ELR (cell line): ENCODE data around the gene POC1A.
"Not testable (repeated sequence)": the region's sequence is repeated elsewhere in the genome, so short reads cannot be mapped to it uniquely, and the experiment has no call there.

Experiments
- DNase-seq: peaks from one replicate; pipeline ENCODE4 v3.0.0-alpha.2; 2015; ENCODE audit warnings: low read depth

POC1A gene

DNA sequence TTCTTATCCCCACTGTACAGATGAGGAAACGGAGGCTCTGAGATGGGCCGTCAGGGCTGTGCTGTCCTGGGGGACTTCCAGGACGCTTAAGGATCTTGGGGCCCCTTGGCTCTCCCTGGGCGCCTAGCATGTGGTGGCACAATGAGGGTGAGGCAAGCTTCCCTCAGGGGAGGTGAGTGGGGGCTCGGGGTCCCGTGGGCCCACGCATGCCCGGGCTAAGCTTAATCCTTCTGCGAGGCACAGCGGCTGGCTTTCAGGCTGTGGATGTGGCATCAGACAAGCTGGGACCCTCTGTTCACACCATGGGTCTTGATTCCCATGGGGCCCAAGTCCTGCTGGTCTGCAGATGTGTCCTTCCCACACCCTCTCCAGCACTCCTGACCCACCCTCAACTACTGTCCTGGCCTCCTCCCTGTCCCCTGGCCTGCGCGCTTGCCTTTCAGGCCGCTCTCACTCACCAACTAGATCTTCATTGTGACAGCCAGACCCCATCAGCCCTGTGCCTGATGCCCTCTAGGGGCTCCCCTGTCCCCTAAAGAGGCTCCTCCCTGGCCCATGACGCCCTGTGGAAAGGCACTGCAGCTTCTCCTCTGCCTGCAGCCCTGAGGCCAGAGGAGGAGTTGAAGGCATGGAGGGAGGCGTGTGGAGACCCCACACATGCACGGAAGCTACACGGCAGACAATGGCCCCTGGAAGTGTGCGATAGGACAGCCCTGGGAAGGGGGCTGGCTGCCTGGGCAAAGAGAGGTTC, 109.2 kb downstream of the POC1A start:
- no peak for DNase-seq

DNA sequence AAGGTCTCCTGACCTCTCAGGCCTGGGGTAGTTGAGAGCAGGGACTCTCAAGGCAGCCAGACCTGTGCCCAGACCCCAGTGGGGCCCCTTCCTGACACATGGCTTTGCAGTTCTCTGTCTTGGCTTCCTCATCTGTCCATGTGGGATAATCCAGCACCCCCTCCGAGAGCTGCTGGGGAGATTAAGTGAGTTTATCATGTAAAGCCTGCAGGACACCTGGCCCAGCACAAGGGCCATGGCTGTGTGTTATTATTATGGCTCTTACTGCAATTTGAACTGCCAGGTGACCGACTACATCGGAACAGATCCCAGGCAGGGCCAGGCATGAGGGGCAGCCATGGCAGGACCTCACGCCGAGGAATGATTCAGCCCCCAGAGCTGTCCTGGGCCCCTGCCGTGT, 110.5 kb downstream of the POC1A start:
- DNase-seq, result no peak

DNA sequence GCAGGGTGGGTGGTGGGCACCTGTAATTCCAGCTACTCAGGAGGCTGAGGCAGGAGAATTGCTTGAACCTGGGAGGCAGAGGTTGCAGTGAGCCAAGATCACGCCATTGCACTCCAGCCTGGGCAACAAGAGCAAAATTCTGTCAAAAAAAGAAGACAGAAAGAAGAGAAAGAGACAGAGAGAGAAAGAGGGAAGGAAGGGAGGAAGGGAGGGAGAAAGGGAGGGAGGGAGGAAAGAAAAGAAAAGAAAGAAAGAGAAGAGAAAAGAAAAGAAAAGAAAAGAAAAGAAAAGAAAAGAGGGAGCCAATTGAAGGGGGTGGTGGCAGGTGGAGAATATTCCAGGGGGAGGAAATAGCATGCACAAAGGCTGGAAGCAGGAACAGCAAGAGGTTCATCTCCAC, 111.2 kb downstream of the POC1A start:
- not testable (repeated sequence) for DNase-seq

DNA sequence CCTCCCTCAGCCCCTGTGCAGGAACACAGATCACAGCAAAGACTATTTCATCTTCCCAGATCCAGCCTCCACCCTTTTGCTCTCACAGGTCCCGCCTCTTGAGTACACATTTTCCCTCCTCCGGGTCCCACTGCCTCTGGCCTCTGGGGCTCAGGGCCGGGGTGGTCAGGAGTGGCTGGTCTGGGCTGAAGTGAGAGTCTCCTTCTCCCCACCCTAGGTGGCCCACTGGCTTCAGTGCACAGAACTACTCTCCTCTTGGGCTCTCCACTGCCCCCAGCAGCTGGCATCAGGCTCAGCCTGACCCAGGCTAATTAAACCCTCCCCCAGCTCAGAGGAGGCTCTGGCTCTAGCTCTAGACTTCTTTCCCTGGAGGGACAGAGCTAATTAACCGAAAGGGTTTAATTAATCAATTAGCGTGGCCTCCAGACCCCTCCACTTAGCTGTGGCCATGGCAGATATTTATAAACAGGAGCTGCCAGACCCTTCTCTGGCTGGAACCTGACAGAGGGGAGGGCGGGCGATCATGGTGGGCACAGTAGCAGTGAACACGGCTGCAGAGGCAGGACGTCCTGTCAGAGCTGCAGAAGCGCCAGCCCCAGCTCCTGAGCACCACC, 113.0 kb downstream of the POC1A start:
- no peak for DNase-seq

DNA sequence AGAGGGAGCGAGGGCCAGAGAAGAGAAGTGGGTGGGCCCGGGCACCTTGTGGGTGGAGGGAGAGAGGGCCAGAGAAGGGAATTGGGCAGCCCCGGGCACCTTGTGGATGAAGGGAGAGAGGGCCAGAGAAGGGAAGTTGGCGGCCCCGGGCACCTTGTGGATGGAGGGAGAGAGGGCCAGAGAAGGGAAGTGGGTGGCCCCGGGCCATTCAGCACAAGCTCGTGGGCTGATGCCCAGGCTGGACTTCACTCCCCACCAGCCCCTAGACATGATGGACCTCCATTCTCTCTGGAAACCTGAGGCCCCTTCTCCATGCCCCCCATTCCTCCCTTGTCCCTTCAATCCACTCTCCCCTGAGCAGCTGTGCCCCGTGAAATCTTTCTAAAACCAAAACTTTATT, 113.6 kb downstream of the POC1A start:
- no peak for DNase-seq

GRCh38 chr3:52039846-52040245, 114.4 kb downstream of the POC1A start:
- no peak for DNase-seq

DNA sequence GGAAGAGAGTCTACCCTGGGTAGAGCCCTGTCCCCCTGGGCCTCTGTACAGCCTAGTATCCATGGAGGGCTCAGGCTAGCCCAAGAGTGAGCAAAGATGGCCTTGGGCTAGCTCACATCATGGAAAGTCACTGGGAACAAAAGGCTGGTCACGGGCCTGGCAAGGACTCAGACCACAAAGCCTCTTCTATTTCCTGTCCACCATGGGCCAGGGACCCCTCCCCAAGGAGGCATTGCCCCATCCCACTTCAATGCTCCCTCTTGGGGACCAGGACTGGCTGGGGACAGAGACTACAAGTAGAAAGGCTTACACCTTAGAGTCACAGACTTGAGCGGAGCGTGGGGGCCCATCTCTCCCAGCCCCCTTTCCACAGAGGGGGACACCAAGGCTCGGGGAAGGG, 114.8 kb downstream of the POC1A start:
- no peak for DNase-seq

DNA sequence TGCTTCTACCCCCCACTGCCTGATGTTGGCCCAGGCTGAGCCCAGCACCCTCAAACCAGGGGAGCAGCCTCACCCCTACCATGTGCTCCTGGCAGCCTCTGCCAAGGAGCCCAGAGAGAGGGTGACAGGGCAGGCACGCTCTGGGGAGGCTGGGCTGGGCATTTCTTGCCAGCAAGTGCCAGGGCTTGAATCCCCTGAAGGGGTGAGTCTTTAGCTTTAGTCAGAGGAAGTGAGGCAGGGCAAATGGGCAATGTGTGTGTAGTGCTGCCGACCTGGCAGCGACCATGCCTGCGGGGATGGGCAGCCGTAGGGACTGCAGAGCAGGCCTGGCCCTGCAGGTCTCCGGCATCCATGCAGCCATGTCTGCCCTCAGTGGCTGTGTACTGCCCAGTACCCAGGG, 116.0 kb downstream of the POC1A start:
- DNase-seq, result no peak

DNA sequence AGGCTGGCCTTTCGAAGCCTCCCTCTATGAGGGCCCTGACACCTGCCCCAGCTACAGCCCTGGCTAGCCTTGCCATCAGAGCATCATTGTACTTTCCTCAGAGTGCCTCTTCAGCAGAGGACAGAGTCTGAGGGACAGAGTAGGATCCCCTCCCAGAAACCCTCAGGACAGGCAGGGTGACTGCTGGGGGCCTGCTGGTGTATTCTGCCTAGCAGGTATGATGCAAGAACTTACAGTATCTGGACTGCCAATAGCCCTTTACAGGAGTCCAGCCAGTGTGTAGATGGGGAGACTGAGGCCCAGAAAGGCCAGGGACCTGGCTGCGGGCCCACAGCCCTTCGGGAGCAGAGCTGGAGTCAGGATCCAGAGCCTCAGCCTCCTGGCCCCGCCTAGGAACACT, 116.9 kb downstream of the POC1A start:
- DNase-seq, result no peak

- no peak for DNase-seq
Observed at GRCh38 chr3:52036829-52037228, 117.4 kb downstream of the POC1A start.

GRCh38 chr3:52036222-52036694, 118.0 kb downstream of the POC1A start:
- DNase-seq, result no peak

DNA sequence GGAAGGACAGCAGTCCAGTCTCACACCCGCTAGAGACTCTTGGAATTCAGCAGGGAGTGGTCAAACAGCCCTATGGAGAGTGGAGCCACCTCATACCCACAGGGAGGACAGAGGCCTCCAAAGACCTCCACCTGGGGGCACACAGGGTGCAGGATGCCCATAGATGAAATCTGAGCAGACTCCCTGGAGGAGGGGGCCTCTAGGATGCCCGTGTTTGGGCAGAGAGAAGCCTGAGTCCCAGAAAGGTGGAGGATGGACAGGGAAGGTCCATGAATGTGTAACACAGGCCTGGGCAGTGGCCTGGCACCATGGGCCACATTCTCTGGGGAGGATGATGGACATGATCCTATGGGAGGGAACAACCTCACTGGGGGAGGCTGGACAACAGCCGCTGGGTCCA, 119.6 kb downstream of the POC1A start:
- no peak for DNase-seq

DNA sequence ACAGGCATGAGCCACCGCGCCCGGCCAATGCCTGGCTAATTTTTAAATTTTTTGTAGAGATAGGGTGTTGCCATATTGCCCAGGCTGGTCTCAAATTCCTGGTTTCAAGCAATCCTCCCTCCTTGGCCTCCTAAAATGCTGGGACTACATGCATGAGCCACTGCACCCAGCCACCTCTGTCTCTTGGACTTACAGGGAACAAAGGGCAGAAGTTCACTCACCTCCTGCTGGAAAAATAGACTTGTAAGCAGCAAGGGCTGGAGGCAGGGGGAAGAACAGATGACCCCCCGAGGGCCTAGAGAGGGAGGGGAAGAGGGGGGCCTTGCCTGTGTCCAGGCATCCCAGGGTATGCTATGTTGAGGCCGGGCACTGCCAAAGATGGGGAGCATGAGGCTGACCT, 120.0 kb downstream of the POC1A start:
- no peak for DNase-seq

DNA sequence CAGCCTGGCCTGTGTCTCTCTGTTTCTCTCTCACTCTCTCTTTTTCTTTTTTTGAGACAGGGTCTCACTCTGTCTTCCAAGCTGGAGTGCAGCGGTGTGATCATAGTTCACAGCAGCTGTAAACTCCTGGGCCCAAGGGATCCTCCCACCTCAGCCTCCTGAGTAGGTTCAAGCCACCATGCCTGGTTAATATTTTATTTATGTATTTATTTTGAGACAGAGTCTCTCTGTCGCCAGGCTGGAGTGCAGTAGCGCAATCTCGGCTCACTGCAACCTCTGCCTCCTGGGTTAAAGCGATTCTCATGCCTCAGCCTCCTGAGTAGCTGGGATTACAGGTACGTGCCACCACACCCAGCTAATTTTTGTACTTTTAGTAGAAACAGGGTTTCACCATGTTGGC, 120.5 kb downstream of the POC1A start:
- DNase-seq, result not testable (repeated sequence)

GRCh38 chr3:52032702-52033408, 121.4 kb downstream of the POC1A start:
- no peak for DNase-seq

DNA sequence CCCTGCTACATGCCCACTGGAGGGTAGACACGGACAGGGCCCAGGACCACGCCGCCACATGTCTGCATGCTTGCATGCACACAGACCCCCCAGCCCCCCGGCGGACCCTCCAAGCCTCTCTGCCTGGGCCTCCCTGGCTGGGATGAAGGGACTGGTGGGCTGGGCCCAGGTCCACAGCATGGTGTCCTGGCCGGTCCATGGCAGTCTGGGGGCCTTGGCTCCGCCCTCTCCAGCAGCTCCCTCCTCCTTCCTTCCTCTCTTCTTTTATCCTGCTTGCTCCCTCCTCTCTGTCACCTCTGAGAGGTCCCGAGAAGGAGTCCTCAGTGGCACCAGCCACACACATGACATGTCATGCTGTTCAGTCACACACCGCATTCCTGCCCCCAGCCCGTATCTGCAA, 122.3 kb downstream of the POC1A start:
- no peak for DNase-seq

DNA sequence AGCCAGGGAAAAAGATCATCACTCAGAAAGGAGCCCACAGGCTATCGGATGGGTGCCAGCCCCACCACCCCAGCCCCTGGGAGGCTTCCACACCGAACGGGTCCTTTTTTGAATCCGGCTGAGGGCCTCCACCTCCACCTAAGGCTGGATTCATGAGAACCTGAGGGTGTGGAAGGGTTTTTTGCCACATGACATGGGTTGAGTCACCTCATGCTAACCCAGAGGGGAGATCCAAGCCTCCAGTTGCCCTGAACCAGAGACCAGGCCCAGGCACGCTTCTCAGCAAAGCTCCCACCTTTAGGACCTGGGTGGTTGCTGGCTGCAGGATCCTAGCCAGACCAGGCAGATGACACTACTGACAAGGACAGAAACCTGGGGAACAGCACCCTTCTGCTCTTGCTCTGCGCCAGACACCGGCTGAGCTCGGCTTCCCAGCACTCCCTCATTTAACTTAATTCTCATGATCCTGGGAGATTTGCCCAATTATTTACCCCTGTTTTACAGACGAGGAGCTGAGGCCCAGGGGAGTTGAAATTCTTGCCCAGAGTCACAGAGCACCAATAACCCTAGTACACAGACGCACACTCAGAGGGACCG, 123.4 kb downstream of the POC1A start:
- DNase-seq, result no peak

DNA sequence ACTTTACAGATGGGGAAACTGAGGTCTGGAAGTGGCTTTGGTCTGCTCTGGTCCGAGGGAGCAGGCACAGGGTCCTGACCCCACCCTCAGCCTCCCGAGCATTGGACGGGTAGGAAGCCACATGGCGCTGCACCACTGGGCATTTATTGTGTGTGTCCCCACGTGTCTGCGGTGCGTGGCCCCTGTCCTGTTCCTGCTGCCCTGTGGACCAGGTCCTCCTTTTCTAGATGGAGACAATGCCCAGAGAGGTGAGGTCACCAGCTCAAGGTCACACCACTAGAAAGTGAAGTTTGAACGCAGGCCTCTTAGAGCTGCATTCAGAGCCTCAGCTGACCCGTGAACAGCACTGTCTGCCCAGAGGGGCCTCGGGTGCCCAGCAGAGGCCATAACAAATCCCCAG, 124.7 kb downstream of the POC1A start:
- no peak for DNase-seq

DNA sequence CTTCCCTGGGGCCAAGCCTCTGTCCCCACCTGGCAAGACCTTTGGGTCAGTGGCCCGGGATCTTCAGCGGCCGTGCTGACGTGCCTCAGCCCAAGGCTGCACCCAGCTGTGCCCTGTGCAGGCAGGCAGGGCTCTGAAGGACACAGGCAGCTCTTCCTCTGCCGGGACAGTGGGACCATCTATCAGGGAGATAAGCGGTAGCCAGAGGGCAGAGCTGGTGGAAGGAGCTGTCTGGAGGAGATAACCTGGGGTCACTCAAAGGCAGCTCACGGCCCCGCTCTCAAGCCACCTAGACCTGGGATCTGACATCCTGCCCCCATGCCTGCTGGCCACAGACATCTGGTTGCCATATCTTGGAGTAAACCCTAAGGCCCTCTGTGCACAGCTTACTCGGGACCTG, 125.2 kb downstream of the POC1A start:
- no peak for DNase-seq

DNA sequence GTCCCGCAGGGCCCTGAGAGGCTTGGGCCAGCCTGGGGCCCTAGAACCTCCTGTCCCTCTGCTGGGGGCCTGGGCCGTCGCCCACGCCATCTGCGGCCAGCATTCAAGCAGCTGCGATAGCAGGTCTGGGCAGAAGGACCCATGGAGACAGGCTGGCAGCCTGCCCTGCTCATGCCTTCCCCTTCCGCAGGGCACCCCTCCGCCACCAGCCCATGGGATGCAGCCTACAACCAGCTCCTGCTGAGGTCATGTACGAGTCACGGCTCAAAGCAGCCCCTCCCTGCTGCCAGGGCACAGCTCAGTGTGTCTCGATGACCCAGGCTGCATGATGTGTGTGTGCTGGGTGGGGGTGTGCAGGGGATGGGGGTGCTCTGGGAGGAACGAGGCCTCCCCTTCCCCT, 125.7 kb downstream of the POC1A start:
- peak; percentile 46 for DNase-seq

DNA sequence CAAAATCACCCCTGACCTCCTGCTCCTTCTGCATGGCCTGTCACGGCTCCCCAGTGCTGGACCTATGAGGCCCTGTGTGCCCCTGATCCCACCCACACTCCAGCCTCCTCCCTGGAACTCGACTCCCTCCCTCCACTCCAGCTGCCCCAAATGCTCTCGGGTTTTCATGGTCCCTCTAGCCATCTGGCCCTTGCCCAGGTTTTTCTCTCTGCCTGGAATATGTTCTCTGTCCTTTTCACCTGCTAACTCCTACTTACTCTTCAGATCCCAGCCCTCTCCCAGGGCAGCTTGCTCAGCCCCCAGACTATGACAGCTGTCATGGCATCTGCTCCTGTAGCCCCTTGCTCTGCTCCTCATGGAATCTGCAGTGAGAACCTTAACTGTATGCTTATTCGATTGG, 128.2 kb downstream of the POC1A start:
- DNase-seq, result no peak

GRCh38 chr3:52025453-52025852, 128.8 kb downstream of the POC1A start:
- no peak for DNase-seq
